ENCODE data around the gene ADGRL3. TPM values are rescaled to one million over a fixed set of nuclear protein-coding genes. Genes with fewer than 3 reads are reported as not detected.

Gene ADGRL3
- total and polyA plus RNA-seq, 8 donors: 0.08 to 1.4 (median 0.24) TPM

GRCh38 chr4:61210186-61210939 lies 10.2 kb downstream of the ADGRL3 start:
- Histone ChIP-seq H3K27ac (no peak overlapping the region), H3K9me3 (no peaks in the 10 kb centered on the region), H3K36me3 (no peaks in the 10 kb centered on the region), H3K27me3 (no peaks in the 10 kb centered on the region), H3K4me1 (no peaks in the 10 kb centered on the region), H3K4me3 (no peak overlapping the region)
- WGBS, 2 donors: 25 to 33% methylated on average over 6 of the region's 6 CpGs
- DNase-seq (no peak), FAIRE-seq (no peak), ATAC-seq (no peak)
- no peak for TF ChIP-seq CTCF (IDR thresholded peaks at IDR 0.05)
- intact Hi-C loops (cut with DNase I): no loop called here

- no peaks in the 10 kb centered on the region for H3K27me3 ChIP-seq
- no peaks in the 10 kb centered on the region for H3K9me3 ChIP-seq
- DNase-seq: no peak
- H3K36me3 ChIP-seq: no peaks in the 10 kb centered on the region
- intact Hi-C loops (cut with DNase I): no loop called here
- no peak for TF ChIP-seq CTCF (IDR thresholded peaks at IDR 0.05)
- no peak for FAIRE-seq
- ATAC-seq: no peak
- no peaks in the 10 kb centered on the region for H3K4me1 ChIP-seq
- WGBS, 2 donors: 30 to 44% methylated on average over 1 of the region's 1 CpG
- no peak overlapping the region for H3K27ac ChIP-seq
- H3K4me3 ChIP-seq: no peak overlapping the region
Observed at GRCh38 chr4:61211781-61212180, 11.7 kb downstream of the ADGRL3 start.

GRCh38 chr4:61212788-61213187 lies 12.7 kb downstream of the ADGRL3 start:
- no peak for TF ChIP-seq CTCF (IDR thresholded peaks at IDR 0.05)
- Histone ChIP-seq H3K27me3 (no peaks in the 10 kb centered on the region), H3K9me3 (no peaks in the 10 kb centered on the region), H3K36me3 (no peaks in the 10 kb centered on the region), H3K4me3 (no peak overlapping the region), H3K27ac (no peak overlapping the region), H3K4me1 (no peaks in the 10 kb centered on the region)
- ATAC-seq (no peak), DNase-seq (no peak), FAIRE-seq (no peak)
- intact Hi-C loops (cut with DNase I): no loop called here
- 41 to 44% methylated on average over 2 of the region's 2 CpGs for WGBS, 2 donors

- ATAC-seq: no peak
Observed at GRCh38 chr4:61214680-61215079, 14.6 kb downstream of the ADGRL3 start.

More at GRCh38 chr4:61214680-61215079, 14.6 kb downstream of the ADGRL3 start:
- TF ChIP-seq CTCF (IDR thresholded peaks at IDR 0.05): no peak
- Histone ChIP-seq H3K36me3 (no peaks in the 10 kb centered on the region), H3K27ac (no peak overlapping the region), H3K9me3 (no peaks in the 10 kb centered on the region), H3K4me1 (no peaks in the 10 kb centered on the region), H3K27me3 (no peaks in the 10 kb centered on the region), H3K4me3 (no peak overlapping the region)
- DNase-seq (no peak), FAIRE-seq (no peak)
- WGBS, 2 donors: 53 to 69% methylated on average over 5 of the region's 5 CpGs
- intact Hi-C loops (cut with DNase I): no loop called here

All from pancreas (tissue), 10 donors.